ENCODE data around the gene ARHGEF4. TPM values are rescaled to one million over a fixed set of nuclear protein-coding genes. Genes with fewer than 3 reads are reported as not detected.

ARHGEF4 gene
- total RNA-seq, 1 experiment from 2014 or later, result 21.8 TPM

DNA sequence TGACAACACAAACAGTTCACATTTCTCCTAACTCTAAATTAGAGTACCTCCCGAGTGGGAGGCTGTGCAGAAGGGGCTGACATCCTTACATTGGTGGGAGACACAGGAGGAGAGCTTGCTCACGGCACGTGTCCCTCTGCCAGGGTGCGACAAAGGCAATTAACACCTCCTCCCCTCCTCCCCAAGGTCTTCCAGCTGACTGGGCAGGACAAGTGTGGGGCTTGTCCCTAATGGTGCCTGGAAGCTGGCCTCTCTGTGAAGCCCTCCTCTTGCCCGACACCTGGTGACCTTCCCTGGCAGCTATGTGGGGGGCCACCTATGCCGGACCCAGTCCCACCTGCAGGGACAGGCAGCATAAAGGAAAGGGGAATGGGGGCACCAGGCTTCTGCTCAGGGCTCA, 199.6 kb downstream of the ARHGEF4 start (continued):
- no peak for TF ChIP-seq IRF2 (CRISPR knock-in tag; IDR thresholded peaks at IDR 0.05; ENCODE audit: borderline replicate concordance, low read depth)
- no peak for TF ChIP-seq ESRRA (CRISPR knock-in tag; IDR thresholded peaks at IDR 0.05; ENCODE audit: borderline replicate concordance)
- TF ChIP-seq, protein P1, sequence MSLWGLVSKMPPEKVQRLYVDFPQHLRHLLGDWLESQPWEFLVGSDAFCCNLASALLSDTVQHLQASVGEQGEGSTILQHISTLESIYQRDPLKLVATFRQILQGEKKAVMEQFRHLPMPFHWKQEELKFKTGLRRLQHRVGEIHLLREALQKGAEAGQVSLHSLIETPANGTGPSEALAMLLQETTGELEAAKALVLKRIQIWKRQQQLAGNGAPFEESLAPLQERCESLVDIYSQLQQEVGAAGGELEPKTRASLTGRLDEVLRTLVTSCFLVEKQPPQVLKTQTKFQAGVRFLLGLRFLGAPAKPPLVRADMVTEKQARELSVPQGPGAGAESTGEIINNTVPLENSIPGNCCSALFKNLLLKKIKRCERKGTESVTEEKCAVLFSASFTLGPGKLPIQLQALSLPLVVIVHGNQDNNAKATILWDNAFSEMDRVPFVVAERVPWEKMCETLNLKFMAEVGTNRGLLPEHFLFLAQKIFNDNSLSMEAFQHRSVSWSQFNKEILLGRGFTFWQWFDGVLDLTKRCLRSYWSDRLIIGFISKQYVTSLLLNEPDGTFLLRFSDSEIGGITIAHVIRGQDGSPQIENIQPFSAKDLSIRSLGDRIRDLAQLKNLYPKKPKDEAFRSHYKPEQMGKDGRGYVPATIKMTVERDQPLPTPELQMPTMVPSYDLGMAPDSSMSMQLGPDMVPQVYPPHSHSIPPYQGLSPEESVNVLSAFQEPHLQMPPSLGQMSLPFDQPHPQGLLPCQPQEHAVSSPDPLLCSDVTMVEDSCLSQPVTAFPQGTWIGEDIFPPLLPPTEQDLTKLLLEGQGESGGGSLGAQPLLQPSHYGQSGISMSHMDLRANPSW (CRISPR knock-in tag; conservative IDR thresholded peaks at IDR 0.05; ENCODE audit: low read depth), result no peak

DNA sequence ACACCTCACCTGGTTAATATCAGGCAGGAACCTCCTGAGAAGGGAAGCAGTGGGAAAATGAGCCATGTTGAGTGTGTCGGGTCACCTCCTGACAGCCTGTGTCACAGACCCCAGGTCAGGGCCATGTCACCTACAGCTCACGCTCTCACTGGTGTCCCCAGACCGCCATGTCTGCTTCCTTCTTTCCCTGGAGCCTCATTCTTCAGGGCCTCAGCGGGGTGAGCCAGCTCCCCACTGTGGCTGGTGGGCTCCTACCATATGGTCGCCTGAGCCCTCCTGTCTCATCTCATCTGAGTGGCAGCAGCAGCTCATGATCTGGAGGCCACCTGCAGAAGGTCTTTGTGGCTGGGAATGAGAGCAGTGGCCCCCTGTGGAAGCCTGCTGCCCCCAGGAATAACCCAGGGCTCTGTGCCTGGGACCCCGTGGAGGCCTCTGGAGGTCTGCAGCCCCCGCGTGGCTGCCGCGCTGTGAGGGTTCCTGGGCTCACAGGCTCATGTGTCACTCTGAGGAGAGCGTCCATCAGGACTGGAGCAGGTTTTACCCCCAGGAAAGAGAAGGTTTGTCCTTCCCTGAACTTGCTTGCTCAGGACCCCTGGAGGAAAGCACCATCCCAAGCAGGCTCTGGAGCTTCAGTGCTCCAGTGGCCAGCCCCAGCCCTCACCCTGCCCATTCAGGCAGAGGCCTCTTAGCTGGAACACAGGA, 200.1 kb downstream of the ARHGEF4 start:
- ChIA-PET POLR2A (no interaction called here), CTCF (no interaction called here)
- TF ChIP-seq FOXK1 (CRISPR knock-in tag; IDR thresholded peaks at IDR 0.05) (no peak), ZNF219 (CRISPR knock-in tag; IDR thresholded peaks at IDR 0.05; ENCODE audit: borderline replicate concordance) (no peak), GRHL2 (CRISPR knock-in tag; IDR thresholded peaks at IDR 0.05; ENCODE audit: insufficient replicate concordance, severe bottlenecking) (no peak), MXD4 (CRISPR knock-in tag; IDR thresholded peaks at IDR 0.05; ENCODE audit: borderline replicate concordance) (no peak), ZBTB21 (CRISPR knock-in tag; IDR thresholded peaks at IDR 0.05; ENCODE audit: borderline replicate concordance) (no peak), ZNF121 (CRISPR knock-in tag; IDR thresholded peaks at IDR 0.05) (no peak), OVOL2 (CRISPR knock-in tag; IDR thresholded peaks at IDR 0.05; ENCODE audit: borderline replicate concordance) (no peak), TEAD1 (CRISPR knock-in tag; IDR thresholded peaks at IDR 0.05) (no peak), ETV6 (CRISPR knock-in tag; IDR thresholded peaks at IDR 0.05) (no peak), SMAD4 (CRISPR knock-in tag; IDR thresholded peaks at IDR 0.05) (no peak), KAT7 (CRISPR knock-in tag; IDR thresholded peaks at IDR 0.05; ENCODE audit: borderline replicate concordance) (no peak)
- TF ChIP-seq, protein P2, sequence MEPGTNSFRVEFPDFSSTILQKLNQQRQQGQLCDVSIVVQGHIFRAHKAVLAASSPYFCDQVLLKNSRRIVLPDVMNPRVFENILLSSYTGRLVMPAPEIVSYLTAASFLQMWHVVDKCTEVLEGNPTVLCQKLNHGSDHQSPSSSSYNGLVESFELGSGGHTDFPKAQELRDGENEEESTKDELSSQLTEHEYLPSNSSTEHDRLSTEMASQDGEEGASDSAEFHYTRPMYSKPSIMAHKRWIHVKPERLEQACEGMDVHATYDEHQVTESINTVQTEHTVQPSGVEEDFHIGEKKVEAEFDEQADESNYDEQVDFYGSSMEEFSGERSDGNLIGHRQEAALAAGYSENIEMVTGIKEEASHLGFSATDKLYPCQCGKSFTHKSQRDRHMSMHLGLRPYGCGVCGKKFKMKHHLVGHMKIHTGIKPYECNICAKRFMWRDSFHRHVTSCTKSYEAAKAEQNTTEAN (CRISPR knock-in tag; IDR thresholded peaks at IDR 0.05), result no peak
- TF ChIP-seq, protein P3, sequence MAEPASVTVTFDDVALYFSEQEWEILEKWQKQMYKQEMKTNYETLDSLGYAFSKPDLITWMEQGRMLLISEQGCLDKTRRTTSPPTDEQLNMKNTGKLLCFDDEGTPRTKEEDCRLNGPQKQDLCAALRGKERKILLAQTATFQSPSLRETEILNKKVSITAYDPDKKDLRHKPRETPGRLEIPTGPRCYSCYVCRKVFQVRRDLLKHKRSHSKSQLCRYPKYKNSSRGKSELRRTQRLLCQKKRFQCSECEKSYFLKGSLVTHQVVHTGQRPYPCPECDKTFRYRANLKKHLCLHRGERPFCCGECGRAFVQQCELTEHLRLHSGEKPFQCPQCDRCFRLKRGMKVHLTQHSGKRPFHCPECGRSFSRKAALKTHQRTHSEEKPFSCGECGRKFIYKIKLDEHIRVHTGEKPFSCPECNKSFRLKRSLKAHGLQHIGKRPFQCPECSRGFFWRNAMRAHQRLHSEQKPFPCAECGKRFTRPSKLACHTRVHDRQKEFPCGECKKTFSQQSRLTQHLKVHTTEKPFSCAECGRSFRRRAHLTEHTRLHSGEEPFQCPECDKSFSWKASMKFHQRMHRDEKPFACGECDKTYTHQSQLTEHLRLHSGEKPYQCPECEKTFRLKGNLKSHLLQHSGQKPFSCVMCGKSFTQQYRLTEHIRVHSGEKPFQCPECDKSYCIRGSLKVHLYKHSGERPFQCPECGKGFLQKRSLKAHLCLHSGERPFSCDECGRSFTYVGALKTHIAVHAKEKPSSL (CRISPR knock-in tag; conservative IDR thresholded peaks at IDR 0.05), result no peak
- TF ChIP-seq, protein P4, sequence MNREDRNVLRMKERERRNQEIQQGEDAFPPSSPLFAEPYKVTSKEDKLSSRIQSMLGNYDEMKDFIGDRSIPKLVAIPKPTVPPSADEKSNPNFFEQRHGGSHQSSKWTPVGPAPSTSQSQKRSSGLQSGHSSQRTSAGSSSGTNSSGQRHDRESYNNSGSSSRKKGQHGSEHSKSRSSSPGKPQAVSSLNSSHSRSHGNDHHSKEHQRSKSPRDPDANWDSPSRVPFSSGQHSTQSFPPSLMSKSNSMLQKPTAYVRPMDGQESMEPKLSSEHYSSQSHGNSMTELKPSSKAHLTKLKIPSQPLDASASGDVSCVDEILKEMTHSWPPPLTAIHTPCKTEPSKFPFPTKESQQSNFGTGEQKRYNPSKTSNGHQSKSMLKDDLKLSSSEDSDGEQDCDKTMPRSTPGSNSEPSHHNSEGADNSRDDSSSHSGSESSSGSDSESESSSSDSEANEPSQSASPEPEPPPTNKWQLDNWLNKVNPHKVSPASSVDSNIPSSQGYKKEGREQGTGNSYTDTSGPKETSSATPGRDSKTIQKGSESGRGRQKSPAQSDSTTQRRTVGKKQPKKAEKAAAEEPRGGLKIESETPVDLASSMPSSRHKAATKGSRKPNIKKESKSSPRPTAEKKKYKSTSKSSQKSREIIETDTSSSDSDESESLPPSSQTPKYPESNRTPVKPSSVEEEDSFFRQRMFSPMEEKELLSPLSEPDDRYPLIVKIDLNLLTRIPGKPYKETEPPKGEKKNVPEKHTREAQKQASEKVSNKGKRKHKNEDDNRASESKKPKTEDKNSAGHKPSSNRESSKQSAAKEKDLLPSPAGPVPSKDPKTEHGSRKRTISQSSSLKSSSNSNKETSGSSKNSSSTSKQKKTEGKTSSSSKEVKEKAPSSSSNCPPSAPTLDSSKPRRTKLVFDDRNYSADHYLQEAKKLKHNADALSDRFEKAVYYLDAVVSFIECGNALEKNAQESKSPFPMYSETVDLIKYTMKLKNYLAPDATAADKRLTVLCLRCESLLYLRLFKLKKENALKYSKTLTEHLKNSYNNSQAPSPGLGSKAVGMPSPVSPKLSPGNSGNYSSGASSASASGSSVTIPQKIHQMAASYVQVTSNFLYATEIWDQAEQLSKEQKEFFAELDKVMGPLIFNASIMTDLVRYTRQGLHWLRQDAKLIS (CRISPR knock-in tag; IDR thresholded peaks at IDR 0.05; ENCODE audit: borderline replicate concordance), result no peak
- TF ChIP-seq, protein P5, sequence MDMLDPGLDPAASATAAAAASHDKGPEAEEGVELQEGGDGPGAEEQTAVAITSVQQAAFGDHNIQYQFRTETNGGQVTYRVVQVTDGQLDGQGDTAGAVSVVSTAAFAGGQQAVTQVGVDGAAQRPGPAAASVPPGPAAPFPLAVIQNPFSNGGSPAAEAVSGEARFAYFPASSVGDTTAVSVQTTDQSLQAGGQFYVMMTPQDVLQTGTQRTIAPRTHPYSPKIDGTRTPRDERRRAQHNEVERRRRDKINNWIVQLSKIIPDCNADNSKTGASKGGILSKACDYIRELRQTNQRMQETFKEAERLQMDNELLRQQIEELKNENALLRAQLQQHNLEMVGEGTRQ (CRISPR knock-in tag; IDR thresholded peaks at IDR 0.05), result no peak
- TF ChIP-seq, protein P6, sequence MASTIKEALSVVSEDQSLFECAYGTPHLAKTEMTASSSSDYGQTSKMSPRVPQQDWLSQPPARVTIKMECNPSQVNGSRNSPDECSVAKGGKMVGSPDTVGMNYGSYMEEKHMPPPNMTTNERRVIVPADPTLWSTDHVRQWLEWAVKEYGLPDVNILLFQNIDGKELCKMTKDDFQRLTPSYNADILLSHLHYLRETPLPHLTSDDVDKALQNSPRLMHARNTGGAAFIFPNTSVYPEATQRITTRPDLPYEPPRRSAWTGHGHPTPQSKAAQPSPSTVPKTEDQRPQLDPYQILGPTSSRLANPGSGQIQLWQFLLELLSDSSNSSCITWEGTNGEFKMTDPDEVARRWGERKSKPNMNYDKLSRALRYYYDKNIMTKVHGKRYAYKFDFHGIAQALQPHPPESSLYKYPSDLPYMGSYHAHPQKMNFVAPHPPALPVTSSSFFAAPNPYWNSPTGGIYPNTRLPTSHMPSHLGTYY (CRISPR knock-in tag; IDR thresholded peaks at IDR 0.05), result no peak
- TF ChIP-seq, protein P7, sequence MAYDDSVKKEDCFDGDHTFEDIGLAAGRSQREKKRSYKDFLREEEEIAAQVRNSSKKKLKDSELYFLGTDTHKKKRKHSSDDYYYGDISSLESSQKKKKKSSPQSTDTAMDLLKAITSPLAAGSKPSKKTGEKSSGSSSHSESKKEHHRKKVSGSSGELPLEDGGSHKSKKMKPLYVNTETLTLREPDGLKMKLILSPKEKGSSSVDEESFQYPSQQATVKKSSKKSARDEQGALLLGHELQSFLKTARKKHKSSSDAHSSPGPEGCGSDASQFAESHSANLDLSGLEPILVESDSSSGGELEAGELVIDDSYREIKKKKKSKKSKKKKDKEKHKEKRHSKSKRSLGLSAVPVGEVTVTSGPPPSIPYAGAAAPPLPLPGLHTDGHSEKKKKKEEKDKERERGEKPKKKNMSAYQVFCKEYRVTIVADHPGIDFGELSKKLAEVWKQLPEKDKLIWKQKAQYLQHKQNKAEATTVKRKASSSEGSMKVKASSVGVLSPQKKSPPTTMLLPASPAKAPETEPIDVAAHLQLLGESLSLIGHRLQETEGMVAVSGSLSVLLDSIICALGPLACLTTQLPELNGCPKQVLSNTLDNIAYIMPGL (CRISPR knock-in tag; IDR thresholded peaks at IDR 0.05), result no peak
- H3K27ac Mint-ChIP-seq, result no peak overlapping the region
- no peak overlapping the region for H3K4me3 Mint-ChIP-seq
- H3K4me1 Mint-ChIP-seq, result peaks cover 3% of the 10 kb centered on the region
- H3K9me3 Mint-ChIP-seq, result no peaks in the 10 kb centered on the region
- H3K36me3 Mint-ChIP-seq, result no peaks in the 10 kb centered on the region
- no peak for DNase-seq (ENCODE audit: low spot score)
- peaks cover 34% of the 10 kb centered on the region for H3K27me3 Mint-ChIP-seq (ENCODE audit: low read depth)
- ATAC-seq, result no peak
